Neutrophil (primary cell): ENCODE data around the gene RAB44.

ENCODE experiments used
- H3K27ac ChIP-seq: fragments of 200-600 bp; sonication (generic); 2 replicates; pipeline ENCODE4 v1.5.1; 2016; ENCODE audit warnings: mild to moderate bottlenecking, moderate library complexity
- H3K27me3 ChIP-seq: fragments of 200-600 bp; sonication (generic); 2 replicates; pipeline ENCODE4 v1.6.0; 2016; ENCODE audit warnings: mild to moderate bottlenecking
- H3K36me3 ChIP-seq: fragments of 200-600 bp; sonication (generic); 2 replicates; pipeline ENCODE4 v1.5.1; 2017
- H3K4me1 ChIP-seq, 2 experiments: fragments of 200-600 bp in 1 of 2; sonication (generic) in 1 of 2; 1 replicate in 1 of 2; 2 replicates in 1 of 2; pipeline versions ENCODE4 v1.5.1 to v1.6.1; 2013 to 2016; ENCODE audit warnings: low read depth in 1 of 2, low read length in 1 of 2, mild to moderate bottlenecking in 1 of 2, moderate library complexity in 1 of 2; ENCODE audit not compliant: control insufficient read depth in 1 of 2, insufficient read depth in 1 of 2
- H3K4me3 ChIP-seq, 2 experiments: fragments of 200-600 bp in 1 of 2; sonication (generic) in 1 of 2; 1 replicate in 1 of 2; 2 replicates in 1 of 2; pipeline ENCODE4 v1.5.1; 2013 to 2016; ENCODE audit warnings: low read depth in 1 of 2, low read length in 1 of 2, mild to moderate bottlenecking in 1 of 2, moderate library complexity in 1 of 2
- H3K9me3 ChIP-seq: fragments of 200-600 bp; sonication (generic); 2 replicates; pipeline ENCODE4 v1.5.1; 2016
- CTCF ChIP-seq: fragments of 200-600 bp; sonication (generic); IDR thresholded peaks from 2 replicates; pipeline ENCODE4 v1.5.1; 2016; ENCODE audit warnings: antibody characterized with exemption

The RAB44 gene

GRCh38 chr6:36754582-36755434, 57.2 kb downstream of the RAB44 start:
- no peaks in the 10 kb centered on the region for H3K27me3 ChIP-seq
- peaks cover 8 to 15% of the 10 kb centered on the region in 2 experiments for H3K4me1 ChIP-seq
- peaks cover 5% of the 10 kb centered on the region for H3K9me3 ChIP-seq
- H3K4me3 ChIP-seq: no peak overlapping the region
- no peak for TF ChIP-seq CTCF
- H3K27ac ChIP-seq: no peak overlapping the region
- H3K36me3 ChIP-seq: no peaks in the 10 kb centered on the region

GRCh38 chr6:36755435-36756348, 58.1 kb downstream of the RAB44 start:
- Histone ChIP-seq H3K27me3 (no peaks in the 10 kb centered on the region), H3K4me1 (peaks cover 8 to 15% of the 10 kb centered on the region in 2 experiments), H3K9me3 (no peaks in the 10 kb centered on the region), H3K4me3 (no peak overlapping the region), H3K27ac (no peak overlapping the region), H3K36me3 (no peaks in the 10 kb centered on the region)
- no peak for TF ChIP-seq CTCF

GRCh38 chr6:36756786-36757185, 59.2 kb downstream of the RAB44 start:
- Histone ChIP-seq H3K27ac (no peak overlapping the region), H3K36me3 (no peaks in the 10 kb centered on the region), H3K4me3 (no peak overlapping the region), H3K4me1 (peaks cover 8 to 15% of the 10 kb centered on the region in 2 experiments), H3K27me3 (no peaks in the 10 kb centered on the region), H3K9me3 (no peaks in the 10 kb centered on the region)
- no peak for TF ChIP-seq CTCF

GRCh38 chr6:36757206-36757605, 59.6 kb downstream of the RAB44 start:
- no peak overlapping the region for H3K27ac ChIP-seq
- H3K4me3 ChIP-seq: no peak overlapping the region

More at GRCh38 chr6:36757206-36757605, 59.6 kb downstream of the RAB44 start:
- Histone ChIP-seq H3K4me1 (peaks cover 8 to 15% of the 10 kb centered on the region in 2 experiments), H3K9me3 (no peaks in the 10 kb centered on the region), H3K36me3 (no peaks in the 10 kb centered on the region), H3K27me3 (no peaks in the 10 kb centered on the region)
- TF ChIP-seq CTCF: no peak
